ENCODE results near the gene LAPTM4A. TPM values are rescaled to one million over a fixed set of nuclear protein-coding genes. Genes with fewer than 3 reads are reported as not detected.

The LAPTM4A gene
- total RNA-seq, 1 donor from 2014 or later: 60.0 TPM

DNA sequence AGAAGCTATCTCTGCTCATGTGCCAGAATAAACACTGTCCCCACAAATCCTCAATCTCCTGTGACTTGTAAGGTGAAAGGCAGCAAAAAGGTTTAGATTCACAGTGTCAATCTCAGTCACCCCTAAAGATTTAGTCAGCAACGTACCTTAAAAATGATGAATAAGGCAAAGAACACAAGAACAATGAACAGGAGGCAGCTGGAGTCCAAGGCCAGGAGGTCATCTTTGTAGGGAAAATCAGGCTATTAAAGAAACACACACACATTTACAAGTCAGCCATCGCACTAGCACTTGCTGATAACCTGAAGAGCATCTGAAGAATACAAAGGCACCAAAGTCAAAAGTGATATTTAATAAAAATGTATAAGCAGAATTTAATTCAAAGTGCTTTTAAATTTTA is 16.6 kb downstream of the LAPTM4A start:
- H3K27me3 ChIP-seq (ENCODE audit: control insufficient read depth, insufficient read depth, low read length): no peaks in the 10 kb centered on the region
- H3K36me3 ChIP-seq (ENCODE audit: control insufficient read depth, insufficient read depth, low read length): peaks cover 25% of the 10 kb centered on the region
- FAIRE-seq (no peak), DNase-seq (ENCODE audit: low read depth) (no peak)
- H3K4me3 ChIP-seq (ENCODE audit: low read depth, low read length): no peak overlapping the region
- TF ChIP-seq, protein P1, sequence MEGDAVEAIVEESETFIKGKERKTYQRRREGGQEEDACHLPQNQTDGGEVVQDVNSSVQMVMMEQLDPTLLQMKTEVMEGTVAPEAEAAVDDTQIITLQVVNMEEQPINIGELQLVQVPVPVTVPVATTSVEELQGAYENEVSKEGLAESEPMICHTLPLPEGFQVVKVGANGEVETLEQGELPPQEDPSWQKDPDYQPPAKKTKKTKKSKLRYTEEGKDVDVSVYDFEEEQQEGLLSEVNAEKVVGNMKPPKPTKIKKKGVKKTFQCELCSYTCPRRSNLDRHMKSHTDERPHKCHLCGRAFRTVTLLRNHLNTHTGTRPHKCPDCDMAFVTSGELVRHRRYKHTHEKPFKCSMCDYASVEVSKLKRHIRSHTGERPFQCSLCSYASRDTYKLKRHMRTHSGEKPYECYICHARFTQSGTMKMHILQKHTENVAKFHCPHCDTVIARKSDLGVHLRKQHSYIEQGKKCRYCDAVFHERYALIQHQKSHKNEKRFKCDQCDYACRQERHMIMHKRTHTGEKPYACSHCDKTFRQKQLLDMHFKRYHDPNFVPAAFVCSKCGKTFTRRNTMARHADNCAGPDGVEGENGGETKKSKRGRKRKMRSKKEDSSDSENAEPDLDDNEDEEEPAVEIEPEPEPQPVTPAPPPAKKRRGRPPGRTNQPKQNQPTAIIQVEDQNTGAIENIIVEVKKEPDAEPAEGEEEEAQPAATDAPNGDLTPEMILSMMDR (IDR thresholded peaks at IDR 0.05; ENCODE audit: insufficient read depth, low read length, severe bottlenecking): no peak

DNA sequence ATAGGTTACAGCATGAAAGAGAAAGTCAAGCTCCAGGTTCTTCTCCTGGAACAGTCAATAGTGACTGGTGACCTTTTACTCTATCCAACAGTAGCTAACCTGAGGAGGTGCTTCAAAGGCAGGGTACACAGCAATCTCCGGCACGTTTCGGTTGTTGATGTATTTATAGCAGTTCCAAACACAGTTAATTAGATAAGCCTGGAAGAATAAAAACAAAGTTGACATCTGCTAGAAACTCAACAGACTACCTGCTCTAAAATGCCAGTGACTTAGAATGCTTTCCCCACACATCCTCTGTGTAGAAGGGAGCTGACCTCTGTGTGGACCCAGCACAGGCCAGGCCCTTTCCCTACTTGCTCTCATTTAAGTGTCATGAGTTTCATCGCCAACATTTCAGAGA is 17.2 kb downstream of the LAPTM4A start:
- H3K36me3 ChIP-seq (ENCODE audit: control insufficient read depth, insufficient read depth, low read length): peaks cover 23% of the 10 kb centered on the region
- no peak overlapping the region for H3K4me3 ChIP-seq (ENCODE audit: low read depth, low read length)
- TF ChIP-seq, protein P1 (IDR thresholded peaks at IDR 0.05; ENCODE audit: insufficient read depth, low read length, severe bottlenecking): no peak
- H3K27me3 ChIP-seq (ENCODE audit: control insufficient read depth, insufficient read depth, low read length): no peaks in the 10 kb centered on the region
- FAIRE-seq (no peak), DNase-seq (ENCODE audit: low read depth) (no peak)

DNA sequence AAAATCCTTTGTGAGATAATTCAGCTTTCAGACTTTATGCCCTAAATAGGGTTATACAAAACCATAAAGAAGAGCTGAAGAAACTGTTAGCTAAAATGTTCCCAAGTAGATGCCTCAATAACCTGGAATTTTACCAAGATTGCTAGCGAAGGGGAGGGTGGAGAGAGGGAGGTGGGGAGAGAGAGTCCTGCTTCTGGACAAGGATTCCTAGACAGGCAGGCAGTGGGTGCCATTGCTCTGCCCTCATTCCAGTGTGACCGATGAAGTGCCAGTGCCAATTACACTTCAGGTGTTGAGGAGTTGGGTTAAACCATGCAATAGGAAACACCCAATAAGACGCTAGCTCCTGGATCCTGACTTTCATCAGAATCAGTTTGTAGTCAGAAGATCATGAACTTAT is 18.1 kb downstream of the LAPTM4A start:
- no peaks in the 10 kb centered on the region for H3K27me3 ChIP-seq (ENCODE audit: control insufficient read depth, insufficient read depth, low read length)
- TF ChIP-seq, protein P1 (IDR thresholded peaks at IDR 0.05; ENCODE audit: insufficient read depth, low read length, severe bottlenecking): no peak
- DNase-seq (ENCODE audit: low read depth) (no peak), FAIRE-seq (no peak)
- H3K4me3 ChIP-seq (ENCODE audit: low read depth, low read length): no peak overlapping the region
- peaks cover 22% of the 10 kb centered on the region for H3K36me3 ChIP-seq (ENCODE audit: control insufficient read depth, insufficient read depth, low read length)

DNA sequence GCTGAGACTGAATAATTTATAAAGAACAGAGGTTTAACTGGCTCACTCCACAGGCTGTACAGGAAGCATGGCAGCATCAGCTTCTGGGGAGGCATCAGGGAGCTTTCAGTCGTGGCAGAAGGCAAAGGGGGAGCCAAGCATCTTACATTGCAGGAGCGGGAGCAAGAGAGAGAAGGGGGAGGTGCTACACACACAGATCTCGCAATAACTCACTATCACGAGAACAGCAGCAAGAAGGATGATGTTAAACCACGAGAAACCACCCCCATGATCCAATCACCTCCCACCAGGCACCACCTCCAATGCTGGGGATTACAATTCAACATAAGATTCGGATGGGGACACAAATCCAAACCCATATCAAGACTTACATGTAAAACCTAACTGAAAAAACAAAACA is 21.2 kb downstream of the LAPTM4A start:
- TF ChIP-seq, protein P1 (IDR thresholded peaks at IDR 0.05; ENCODE audit: insufficient read depth, low read length, severe bottlenecking): no peak
- Histone ChIP-seq H3K36me3 (ENCODE audit: control insufficient read depth, insufficient read depth, low read length) (peaks cover 14% of the 10 kb centered on the region), H3K27me3 (ENCODE audit: control insufficient read depth, insufficient read depth, low read length) (no peaks in the 10 kb centered on the region), H3K4me3 (ENCODE audit: low read depth, low read length) (no peak overlapping the region)
- DNase-seq (ENCODE audit: low read depth) (no peak), FAIRE-seq (no peak)

DNA sequence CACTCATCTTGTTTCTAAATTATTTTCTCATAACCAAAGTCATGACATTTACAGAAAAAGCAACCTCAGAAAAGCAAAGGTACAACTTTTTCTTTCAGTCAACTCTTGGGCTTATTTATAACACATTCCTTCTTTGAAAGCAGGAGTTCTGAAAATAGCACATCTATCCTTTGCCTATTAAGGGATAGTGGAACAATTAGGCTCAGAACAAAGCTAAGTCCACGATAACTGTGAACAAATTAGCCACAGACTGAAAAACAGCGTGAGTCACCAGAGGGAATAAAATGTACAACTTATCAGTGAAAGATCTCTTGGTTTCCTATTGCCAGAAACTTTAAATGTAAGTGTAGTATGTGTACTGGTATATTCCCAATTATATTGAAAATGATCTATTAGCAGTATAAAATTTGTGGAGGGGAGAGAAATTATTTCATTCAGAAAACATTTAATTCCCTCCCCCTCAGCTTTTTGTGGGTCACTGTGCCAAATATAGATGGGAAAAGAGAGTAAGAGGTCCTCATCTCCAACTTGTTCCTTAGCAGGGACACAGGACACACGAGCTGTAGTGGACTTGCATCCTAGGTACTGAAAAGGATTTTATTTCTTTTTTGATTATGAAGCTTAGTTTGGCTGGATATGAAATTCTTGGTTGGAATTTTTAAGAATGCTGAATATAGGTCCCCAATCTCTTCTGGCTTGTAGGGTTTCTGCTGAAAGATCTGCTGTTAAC is 23.6 kb downstream of the LAPTM4A start:
- TF ChIP-seq, protein P1 (IDR thresholded peaks at IDR 0.05; ENCODE audit: insufficient read depth, low read length, severe bottlenecking): no peak
- H3K27me3 ChIP-seq (ENCODE audit: control insufficient read depth, insufficient read depth, low read length): no peaks in the 10 kb centered on the region
- FAIRE-seq: no peak
- no peak overlapping the region for H3K4me3 ChIP-seq (ENCODE audit: low read depth, low read length)
- no peak for DNase-seq (ENCODE audit: low read depth)
- peaks cover 5% of the 10 kb centered on the region for H3K36me3 ChIP-seq (ENCODE audit: control insufficient read depth, insufficient read depth, low read length)

DNA sequence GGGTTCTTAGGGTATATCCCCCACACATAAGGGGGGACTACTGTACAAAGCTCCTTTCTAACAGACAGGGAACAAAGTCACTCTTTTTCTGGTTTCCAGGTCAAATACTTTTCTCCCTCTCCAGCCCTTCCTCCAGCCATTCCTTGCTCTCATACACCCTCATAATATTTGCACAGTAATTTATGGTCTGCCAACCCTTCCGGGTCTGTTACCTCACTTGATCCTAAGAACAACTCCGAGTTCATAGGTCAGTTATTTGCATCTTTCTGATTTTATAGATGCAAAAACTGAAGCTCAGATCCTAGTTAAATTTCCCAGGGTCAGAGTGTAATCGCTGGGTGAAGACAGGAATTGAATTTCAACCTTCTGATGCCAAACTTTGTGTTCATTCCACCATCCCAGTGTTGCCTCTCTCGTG is 24.2 kb downstream of the LAPTM4A start:
- FAIRE-seq: no peak
- DNase-seq (ENCODE audit: low read depth): no peak
- TF ChIP-seq, protein P1 (IDR thresholded peaks at IDR 0.05; ENCODE audit: insufficient read depth, low read length, severe bottlenecking): no peak
- no peak overlapping the region for H3K4me3 ChIP-seq (ENCODE audit: low read depth, low read length)
- no peaks in the 10 kb centered on the region for H3K27me3 ChIP-seq (ENCODE audit: control insufficient read depth, insufficient read depth, low read length)
- peaks cover 2% of the 10 kb centered on the region for H3K36me3 ChIP-seq (ENCODE audit: control insufficient read depth, insufficient read depth, low read length)
